B cell (primary cell): ENCODE data around the gene GSS. TPM values are rescaled to one million over a fixed set of nuclear protein-coding genes. Genes with fewer than 3 reads are reported as not detected.
A peak's percentile ranks its signal among the peaks of the same experiment; 100 is the strongest.

ENCODE experiments used
- ATAC-seq: fragments of 200-7000 bp; cut with Tn5 transposase; one replicate; pipeline ENCODE4 v1.10.0; 2021; ENCODE audit warnings: low read depth, mild to moderate bottlenecking, moderate number of reproducible peaks, moderate library complexity
- CTCF ChIA-PET: fragments of 350-600 bp; sonication (Branson Sonifier 250); formaldehyde crosslinking; loops from one replicate; lab custom pipeline; 2021; ENCODE audit warnings: antibody characterized with exemption, inconsistent platforms; lab: Charles Lee
- POLR2A ChIA-PET: fragments of 350-600 bp; sonication (Branson Sonifier 250); formaldehyde crosslinking; loops from one replicate; lab custom pipeline; 2021; ENCODE audit warnings: antibody characterized with exemption; lab: Charles Lee
- DNase-seq: peaks from one replicate; pipeline ENCODE4 v3.0.0; 2013
- H2AFZ ChIP-seq: 2 replicates; pipeline ENCODE4 v1.6.1; 2012; ENCODE audit warnings: mild to moderate bottlenecking, low read depth, low read length; ENCODE audit not compliant: insufficient read depth, poor library complexity, severe bottlenecking
- H3K27ac ChIP-seq, 2 donors: 1 replicate in 1 of 2; 2 replicates in 1 of 2; pipeline ENCODE4 v1.5.1; 2012 to 2013; ENCODE audit warnings: low read length in 2 of 2, mild to moderate bottlenecking in 2 of 2, moderate library complexity in 1 of 2
- H3K27me3 ChIP-seq, 4 experiments: fragments of 200-600 bp in 1 of 4; sonication (generic) in 1 of 4; replicated peaks in 1 of 4; 1 replicate in 2 of 4; 2 replicates in 2 of 4; pipeline versions ENCODE4 v1.6.1 to v1.7.0; 2013 to 2016; ENCODE audit warnings: low read length in 3 of 4, mild to moderate bottlenecking in 2 of 4, mixed read lengths in 1 of 4, moderate library complexity in 1 of 4; ENCODE audit not compliant: insufficient read depth in 4 of 4, control insufficient read depth in 3 of 4; ENCODE audit errors: control extremely low read depth in 1 of 4
- H3K36me3 ChIP-seq, 2 experiments: replicated peaks in 1 of 2; 1 replicate in 1 of 2; 2 replicates in 1 of 2; pipeline versions ENCODE4 v1.6.1 to v1.7.1; 2013; ENCODE audit warnings: low read length in 1 of 2; ENCODE audit not compliant: insufficient read depth in 2 of 2, control insufficient read depth in 1 of 2; ENCODE audit errors: control extremely low read depth in 1 of 2, extremely low read depth in 1 of 2
- H3K4me1 ChIP-seq, 2 donors: fragments of 200-600 bp in 1 of 2; sonication (generic) in 1 of 2; 1 replicate in 1 of 2; 2 replicates in 1 of 2; pipeline versions ENCODE4 v1.5.1 to v1.6.1; 2013 to 2017; ENCODE audit warnings: low read length in 2 of 2; ENCODE audit not compliant: control insufficient read depth in 2 of 2, insufficient read depth in 2 of 2
- H3K4me2 ChIP-seq: replicated peaks from 2 replicates; pipeline ENCODE3; 2012; ENCODE audit warnings: mild to moderate bottlenecking, low read depth, low read length; ENCODE audit not compliant: poor library complexity, severe bottlenecking
- H3K4me3 ChIP-seq, 5 experiments: fragments of 200-600 bp in 1 of 5; sonication (generic) in 1 of 5; 1 replicate in 3 of 5; 2 replicates in 2 of 5; pipeline versions ENCODE4 v1.5.1 to v1.7.0; 2011 to 2016; ENCODE audit warnings: low read length in 4 of 5, mild to moderate bottlenecking in 4 of 5, low read depth in 2 of 5, control low read depth in 1 of 5, moderate library complexity in 1 of 5; ENCODE audit not compliant: insufficient read depth in 1 of 5; ENCODE audit errors: control extremely low read depth in 1 of 5, extremely low read depth in 1 of 5
- H3K79me2 ChIP-seq: fragments of 200-600 bp; sonication (generic); one replicate; pipeline ENCODE4 v1.6.0; 2016; ENCODE audit warnings: low read length; ENCODE audit not compliant: control insufficient read depth, insufficient read depth
- H3K9ac ChIP-seq: fragments of 200-600 bp; sonication (generic); 2 replicates; pipeline ENCODE4 v1.6.1; 2017; ENCODE audit warnings: mild to moderate bottlenecking, low read length, moderate library complexity
- H3K9me3 ChIP-seq, 3 donors: one replicate each; pipeline versions ENCODE4 v1.6.1 to v1.7.1; 2013; ENCODE audit warnings: low read length in 2 of 3; ENCODE audit not compliant: control insufficient read depth in 2 of 3, insufficient read depth in 1 of 3; ENCODE audit errors: control extremely low read depth in 1 of 3
- H4K20me1 ChIP-seq: 2 replicates; pipeline ENCODE4 v1.6.0; 2012; ENCODE audit warnings: mild to moderate bottlenecking, low read length; ENCODE audit not compliant: insufficient read depth, control insufficient read depth, poor library complexity, severe bottlenecking
- H3K27ac Mint-ChIP-seq: one replicate; pipeline ENCODE4 v1.8.0; 2021; ENCODE audit warnings: mixed read lengths
- H3K27me3 Mint-ChIP-seq: one replicate; pipeline ENCODE4 v1.8.0; 2021; ENCODE audit warnings: mixed read lengths
- H3K4me1 Mint-ChIP-seq: one replicate; pipeline ENCODE4 v1.8.0; 2021; ENCODE audit warnings: mixed read lengths
- H3K4me3 Mint-ChIP-seq: one replicate; pipeline ENCODE4 v1.8.0; 2021; ENCODE audit warnings: mixed read lengths
- H3K9me3 Mint-ChIP-seq: one replicate; pipeline ENCODE4 v1.8.0; 2022; ENCODE audit warnings: mixed read lengths; ENCODE audit not compliant: insufficient read depth
- CTCF ChIP-seq: fragments of 200-600 bp; IDR thresholded peaks from one replicate; pipeline ENCODE4 v1.8.0; 2022; ENCODE audit warnings: antibody characterized with exemption, mild to moderate bottlenecking
- EZH2 ChIP-seq: IDR thresholded peaks from 2 replicates; pipeline ENCODE4 v1.6.1; 2012; ENCODE audit warnings: borderline replicate concordance, low read depth, mild to moderate bottlenecking, moderate library complexity, low read length; ENCODE audit not compliant: insufficient read depth, poor library complexity, severe bottlenecking
- WGBS: methylation state at CpG from one replicate; pipeline ENCODE4 v1.1.5; 2013; ENCODE audit warnings: missing lambda C conversion rate; ENCODE audit not compliant: insufficient coverage; 5-methylcytosine and 5-hydroxymethylcytosine counted together
- intact Hi-C: fragments of 100-400 bp; cut with micrococcal nuclease; formaldehyde crosslinking; loops from one replicate; pipeline ENCODE4 v1.10.0; 2022
- polyA plus RNA-seq: library from polyadenylated mRNA; depleted of rRNA; stranded (reverse); fragments of >200 nt; gene quantifications from 2 replicates; pipeline ENCODE4 v1.2.3, GENCODE V29; 2012
- total RNA-seq, 2 donors: library from RNA; stranded (reverse); fragments of 120-200 nt in 1 of 2; gene quantifications; 1 replicate in 1 of 2; 2 replicates in 1 of 2; pipeline versions ENCODE4 v1.2.3 to v1.2.4, GENCODE V29; 2013 to 2022

The GSS gene
- total and polyA plus RNA-seq, 2 donors (not counting 1 experiment from before 2014, with no cell fraction given), result 22.5 to 28.6 TPM

GRCh38 chr20:34964486-34964885, 8.9 kb upstream of the GSS start:
- Mint-ChIP-seq H3K4me3 (no peak overlapping the region), H3K9me3 (no peaks in the 10 kb centered on the region), H3K27ac (no peak overlapping the region), H3K4me1 (peaks cover 1% of the 10 kb centered on the region), H3K27me3 (peaks cover 5% of the 10 kb centered on the region)
- ChIA-PET POLR2A (no interaction called here), CTCF (no interaction called here)
- Histone ChIP-seq H3K9ac (no peak overlapping the region), H3K4me2 (no peak overlapping the region), H3K4me1 (no peaks in the 10 kb centered on the region), H3K27ac (no peak overlapping the region), H3K79me2 (no peaks in the 10 kb centered on the region), H3K27me3 (no peaks in the 10 kb centered on the region), H3K36me3 (no peaks in the 10 kb centered on the region), H3K9me3 (no peaks in the 10 kb centered on the region), H3K4me3 (no peak overlapping the region), H2AFZ (no peak overlapping the region), H4K20me1 (no peaks in the 10 kb centered on the region)
- 100% methylated on average over 1 of the region's 5 CpGs for WGBS
- intact Hi-C loops, result no loop called here
- ATAC-seq (no peak), DNase-seq (no peak)
- no peak for TF ChIP-seq EZH2
- no peak for TF ChIP-seq CTCF

GRCh38 chr20:34956751-34957472, 1.3 kb upstream of the GSS start:
- no peak for TF ChIP-seq EZH2
- no peak for TF ChIP-seq CTCF
- Histone ChIP-seq H3K27ac (no peak overlapping the region), H2AFZ (peak overlapping the region; percentile 96), H3K27me3 (no peaks in the 10 kb centered on the region), H3K4me1 (peaks cover 5 to 16% of the 10 kb centered on the region in 2 donors), H3K4me2 (no peak overlapping the region), H4K20me1 (no peaks in the 10 kb centered on the region), H3K79me2 (no peaks in the 10 kb centered on the region), H3K36me3 (no peaks in the 10 kb centered on the region), H3K9ac (no peak overlapping the region), H3K4me3 (no peak overlapping the region), H3K9me3 (no peaks in the 10 kb centered on the region)
- DNase-seq (no peak), ATAC-seq (no peak)
- Mint-ChIP-seq H3K27me3 (no peaks in the 10 kb centered on the region), H3K9me3 (no peaks in the 10 kb centered on the region), H3K4me3 (peak overlapping the region; percentile 97), H3K27ac (no peak overlapping the region), H3K4me1 (peaks cover 22% of the 10 kb centered on the region)
- intact Hi-C loops, result no loop called here
- ChIA-PET CTCF (interaction anchor here (1.0 to 2.1 kb wide), 3 partner anchors 16 to 82 kb away, joined by 3 to 8 read pairs (median 4); partner anchors contain the start of gene ACSS2), POLR2A (interaction anchor here (0.6 to 0.7 kb wide), 2 partner anchors 83 to 138 kb away, joined by 3 to 12 read pairs; no protein-coding TSS in a partner anchor)
- 98% methylated on average over 19 of the region's 21 CpGs for WGBS
